ENCODE results near the gene FAM200C. TPM values are rescaled to one million over a fixed set of nuclear protein-coding genes. Genes with fewer than 3 reads are reported as not detected.

FAM200C gene
- total and polyA plus RNA-seq, 10 of the 15 experiments (the other 5 are each of a cell fraction or from before 2014, with no cell fraction given), result 1.0 to 5.4 (median 2.2) TPM

DNA sequence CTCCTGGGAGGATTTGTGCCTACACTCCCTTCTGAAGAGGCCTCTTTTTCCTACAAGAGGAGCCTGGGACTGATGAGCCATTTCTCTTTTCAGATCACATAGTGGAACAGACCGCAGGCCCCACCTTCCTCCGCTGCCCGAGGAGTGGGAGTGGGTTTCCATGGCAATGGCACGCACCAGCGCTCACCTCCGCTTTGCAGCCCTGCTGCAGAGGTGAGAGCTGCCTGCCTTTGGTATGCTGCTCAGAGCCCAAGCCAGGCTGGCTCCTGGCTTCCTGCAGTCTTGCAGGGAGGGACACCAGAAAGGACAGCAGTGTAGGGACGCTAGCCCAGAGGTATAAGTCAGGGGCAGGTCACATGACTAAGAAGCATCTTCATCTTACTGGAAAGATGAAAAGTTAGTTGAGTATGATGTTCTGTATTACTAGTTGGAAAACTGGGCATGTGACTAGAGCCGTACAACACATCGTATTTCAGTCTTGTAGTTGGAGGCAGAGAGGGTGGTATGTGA is 34.2 kb upstream of the FAM200C start (continued):
- TF ChIP-seq YBX1 (IDR thresholded peaks at IDR 0.05) (no peak), IRF4 (IDR thresholded peaks at IDR 0.05; ENCODE audit: low read depth, low read length) (no peak; the same call in 1 of the 2 replicates), MXI1 (IDR thresholded peaks at IDR 0.05; ENCODE audit: low read depth, low read length) (peak; percentile 58; the same call in 1 of the 2 replicates), KAT2A (conservative IDR thresholded peaks at IDR 0.05; ENCODE audit: control insufficient read depth, low read depth, low read length) (no peak), ZBED1 (IDR thresholded peaks at IDR 0.05; ENCODE audit: borderline replicate concordance) (no peak; the same call in 1 of the 2 replicates), IKZF2 (IDR thresholded peaks at IDR 0.05) (peak; percentile 79 to 85), BRCA1 (IDR thresholded peaks at IDR 0.05; ENCODE audit: low read depth, low read length) (no peak), TCF3 (IDR thresholded peaks at IDR 0.05; ENCODE audit: borderline replicate concordance, insufficient read depth, low read depth, low read length) (no peak), CHD1 (IDR thresholded peaks at IDR 0.05; ENCODE audit: low read depth, low read length) (no peak), SUPT20H (IDR thresholded peaks at IDR 0.05; ENCODE audit: borderline replicate concordance, control insufficient read depth, low read depth, low read length) (no peak), STAT1 (conservative IDR thresholded peaks at IDR 0.05) (no peak), TCF12 (IDR thresholded peaks at IDR 0.05; ENCODE audit: low read depth, low read length) (no peak), NR2C1 (IDR thresholded peaks at IDR 0.05) (no peak), RCOR1 (conservative IDR thresholded peaks at IDR 0.05; ENCODE audit: low read depth, low read length) (peak; percentile 76; the same call in 1 of the 2 replicates), BMI1 (IDR thresholded peaks at IDR 0.05; ENCODE audit: borderline replicate concordance) (peak; percentile 93), NBN (IDR thresholded peaks at IDR 0.05) (peak; percentile 79), HDAC2 (IDR thresholded peaks at IDR 0.05) (no peak)
- TF ChIP-seq, protein P1, sequence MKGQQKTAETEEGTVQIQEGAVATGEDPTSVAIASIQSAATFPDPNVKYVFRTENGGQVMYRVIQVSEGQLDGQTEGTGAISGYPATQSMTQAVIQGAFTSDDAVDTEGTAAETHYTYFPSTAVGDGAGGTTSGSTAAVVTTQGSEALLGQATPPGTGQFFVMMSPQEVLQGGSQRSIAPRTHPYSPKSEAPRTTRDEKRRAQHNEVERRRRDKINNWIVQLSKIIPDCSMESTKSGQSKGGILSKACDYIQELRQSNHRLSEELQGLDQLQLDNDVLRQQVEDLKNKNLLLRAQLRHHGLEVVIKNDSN (IDR thresholded peaks at IDR 0.05; ENCODE audit: borderline replicate concordance, extremely low read length, insufficient read depth, low read depth, low read length), result no peak
- TF ChIP-seq, protein P2, sequence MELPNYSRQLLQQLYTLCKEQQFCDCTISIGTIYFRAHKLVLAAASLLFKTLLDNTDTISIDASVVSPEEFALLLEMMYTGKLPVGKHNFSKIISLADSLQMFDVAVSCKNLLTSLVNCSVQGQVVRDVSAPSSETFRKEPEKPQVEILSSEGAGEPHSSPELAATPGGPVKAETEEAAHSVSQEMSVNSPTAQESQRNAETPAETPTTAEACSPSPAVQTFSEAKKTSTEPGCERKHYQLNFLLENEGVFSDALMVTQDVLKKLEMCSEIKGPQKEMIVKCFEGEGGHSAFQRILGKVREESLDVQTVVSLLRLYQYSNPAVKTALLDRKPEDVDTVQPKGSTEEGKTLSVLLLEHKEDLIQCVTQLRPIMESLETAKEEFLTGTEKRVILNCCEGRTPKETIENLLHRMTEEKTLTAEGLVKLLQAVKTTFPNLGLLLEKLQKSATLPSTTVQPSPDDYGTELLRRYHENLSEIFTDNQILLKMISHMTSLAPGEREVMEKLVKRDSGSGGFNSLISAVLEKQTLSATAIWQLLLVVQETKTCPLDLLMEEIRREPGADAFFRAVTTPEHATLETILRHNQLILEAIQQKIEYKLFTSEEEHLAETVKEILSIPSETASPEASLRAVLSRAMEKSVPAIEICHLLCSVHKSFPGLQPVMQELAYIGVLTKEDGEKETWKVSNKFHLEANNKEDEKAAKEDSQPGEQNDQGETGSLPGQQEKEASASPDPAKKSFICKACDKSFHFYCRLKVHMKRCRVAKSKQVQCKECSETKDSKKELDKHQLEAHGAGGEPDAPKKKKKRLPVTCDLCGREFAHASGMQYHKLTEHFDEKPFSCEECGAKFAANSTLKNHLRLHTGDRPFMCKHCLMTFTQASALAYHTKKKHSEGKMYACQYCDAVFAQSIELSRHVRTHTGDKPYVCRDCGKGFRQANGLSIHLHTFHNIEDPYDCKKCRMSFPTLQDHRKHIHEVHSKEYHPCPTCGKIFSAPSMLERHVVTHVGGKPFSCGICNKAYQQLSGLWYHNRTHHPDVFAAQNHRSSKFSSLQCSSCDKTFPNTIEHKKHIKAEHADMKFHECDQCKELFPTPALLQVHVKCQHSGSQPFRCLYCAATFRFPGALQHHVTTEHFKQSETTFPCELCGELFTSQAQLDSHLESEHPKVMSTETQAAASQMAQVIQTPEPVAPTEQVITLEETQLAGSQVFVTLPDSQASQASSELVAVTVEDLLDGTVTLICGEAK (IDR thresholded peaks at IDR 0.05; ENCODE audit: borderline replicate concordance), result peak; percentile 25; the same call in 1 of the 2 replicates
- TF ChIP-seq, protein P3, sequence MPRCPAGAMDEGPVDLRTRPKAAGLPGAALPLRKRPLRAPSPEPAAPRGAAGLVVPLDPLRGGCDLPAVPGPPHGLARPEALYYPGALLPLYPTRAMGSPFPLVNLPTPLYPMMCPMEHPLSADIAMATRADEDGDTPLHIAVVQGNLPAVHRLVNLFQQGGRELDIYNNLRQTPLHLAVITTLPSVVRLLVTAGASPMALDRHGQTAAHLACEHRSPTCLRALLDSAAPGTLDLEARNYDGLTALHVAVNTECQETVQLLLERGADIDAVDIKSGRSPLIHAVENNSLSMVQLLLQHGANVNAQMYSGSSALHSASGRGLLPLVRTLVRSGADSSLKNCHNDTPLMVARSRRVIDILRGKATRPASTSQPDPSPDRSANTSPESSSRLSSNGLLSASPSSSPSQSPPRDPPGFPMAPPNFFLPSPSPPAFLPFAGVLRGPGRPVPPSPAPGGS (IDR thresholded peaks at IDR 0.05; ENCODE audit: borderline replicate concordance, insufficient read depth, low read depth, low read length, poor library complexity, severe bottlenecking), result no peak
- TF ChIP-seq, protein P4, sequence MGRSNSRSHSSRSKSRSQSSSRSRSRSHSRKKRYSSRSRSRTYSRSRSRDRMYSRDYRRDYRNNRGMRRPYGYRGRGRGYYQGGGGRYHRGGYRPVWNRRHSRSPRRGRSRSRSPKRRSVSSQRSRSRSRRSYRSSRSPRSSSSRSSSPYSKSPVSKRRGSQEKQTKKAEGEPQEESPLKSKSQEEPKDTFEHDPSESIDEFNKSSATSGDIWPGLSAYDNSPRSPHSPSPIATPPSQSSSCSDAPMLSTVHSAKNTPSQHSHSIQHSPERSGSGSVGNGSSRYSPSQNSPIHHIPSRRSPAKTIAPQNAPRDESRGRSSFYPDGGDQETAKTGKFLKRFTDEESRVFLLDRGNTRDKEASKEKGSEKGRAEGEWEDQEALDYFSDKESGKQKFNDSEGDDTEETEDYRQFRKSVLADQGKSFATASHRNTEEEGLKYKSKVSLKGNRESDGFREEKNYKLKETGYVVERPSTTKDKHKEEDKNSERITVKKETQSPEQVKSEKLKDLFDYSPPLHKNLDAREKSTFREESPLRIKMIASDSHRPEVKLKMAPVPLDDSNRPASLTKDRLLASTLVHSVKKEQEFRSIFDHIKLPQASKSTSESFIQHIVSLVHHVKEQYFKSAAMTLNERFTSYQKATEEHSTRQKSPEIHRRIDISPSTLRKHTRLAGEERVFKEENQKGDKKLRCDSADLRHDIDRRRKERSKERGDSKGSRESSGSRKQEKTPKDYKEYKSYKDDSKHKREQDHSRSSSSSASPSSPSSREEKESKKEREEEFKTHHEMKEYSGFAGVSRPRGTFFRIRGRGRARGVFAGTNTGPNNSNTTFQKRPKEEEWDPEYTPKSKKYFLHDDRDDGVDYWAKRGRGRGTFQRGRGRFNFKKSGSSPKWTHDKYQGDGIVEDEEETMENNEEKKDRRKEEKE (IDR thresholded peaks at IDR 0.05), result no peak
